Astrocyte (in vitro differentiated cells and primary cell): ENCODE measurements around the gene ACTL8.

Experiments
- CTCF ChIP-seq: IDR thresholded peaks from 2 replicates; pipeline ENCODE4 v1.5.1; 2011; ENCODE audit warnings: low read depth, mild to moderate bottlenecking, inconsistent platforms, low read length, moderate library complexity; ENCODE audit not compliant: insufficient read depth
- EZH2 ChIP-seq: IDR thresholded peaks from 2 replicates; pipeline ENCODE4 v1.6.1; 2012; ENCODE audit warnings: mild to moderate bottlenecking, low read length, inconsistent platforms; ENCODE audit not compliant: insufficient read depth

- TF ChIP-seq EZH2 (no peak), CTCF (no peak)
Measured at GRCh38 chr1:17773591-17774326, 18.6 kb downstream of the ACTL8 start.
